Peyer's patch (tissue), 4 donors: Measurements from ENCODE around the gene SLC16A7.

Experiments used
- POLR2A ChIP-seq, 2 donors: fragments of 450-650 bp; IDR thresholded peaks; one replicate each; pipeline ENCODE4 v1.5.1; 2017; ENCODE audit warnings: antibody characterized with exemption in 2 of 2, mild to moderate bottlenecking in 2 of 2, moderate library complexity in 2 of 2
- TF ChIP-seq, protein P1 (sequence below), 6 experiments: fragments of 450-650 bp in 4 of 6; fragments of 200-600 bp in 2 of 6; sonication (generic) in 1 of 6; IDR thresholded peaks; one replicate each; pipeline ENCODE4 v1.5.1; 2017 to 2019; ENCODE audit warnings: antibody characterized with exemption in 6 of 6, mild to moderate bottlenecking in 3 of 6, moderate library complexity in 1 of 6

DNA sequence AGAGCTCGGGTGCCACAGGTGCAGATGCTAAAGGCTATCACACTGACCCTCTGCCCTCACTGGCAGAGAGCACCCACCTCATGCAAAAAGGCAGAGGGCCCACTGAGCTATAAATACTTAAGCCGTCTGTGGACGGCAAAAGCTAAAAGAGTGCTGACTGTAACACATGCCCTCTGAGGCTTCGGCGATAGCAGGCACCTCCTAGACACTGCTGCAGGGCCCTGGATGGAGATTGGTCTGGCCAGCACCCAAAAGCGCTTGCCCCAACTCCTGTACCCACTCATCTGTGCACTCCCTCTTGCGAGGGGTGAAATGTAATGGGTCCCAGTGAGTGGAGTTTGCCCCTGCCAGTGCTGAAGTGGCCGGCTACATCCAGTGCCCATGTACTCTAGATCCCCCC is 148.7 kb downstream of the SLC16A7 start:
- TF ChIP-seq, protein P1, sequence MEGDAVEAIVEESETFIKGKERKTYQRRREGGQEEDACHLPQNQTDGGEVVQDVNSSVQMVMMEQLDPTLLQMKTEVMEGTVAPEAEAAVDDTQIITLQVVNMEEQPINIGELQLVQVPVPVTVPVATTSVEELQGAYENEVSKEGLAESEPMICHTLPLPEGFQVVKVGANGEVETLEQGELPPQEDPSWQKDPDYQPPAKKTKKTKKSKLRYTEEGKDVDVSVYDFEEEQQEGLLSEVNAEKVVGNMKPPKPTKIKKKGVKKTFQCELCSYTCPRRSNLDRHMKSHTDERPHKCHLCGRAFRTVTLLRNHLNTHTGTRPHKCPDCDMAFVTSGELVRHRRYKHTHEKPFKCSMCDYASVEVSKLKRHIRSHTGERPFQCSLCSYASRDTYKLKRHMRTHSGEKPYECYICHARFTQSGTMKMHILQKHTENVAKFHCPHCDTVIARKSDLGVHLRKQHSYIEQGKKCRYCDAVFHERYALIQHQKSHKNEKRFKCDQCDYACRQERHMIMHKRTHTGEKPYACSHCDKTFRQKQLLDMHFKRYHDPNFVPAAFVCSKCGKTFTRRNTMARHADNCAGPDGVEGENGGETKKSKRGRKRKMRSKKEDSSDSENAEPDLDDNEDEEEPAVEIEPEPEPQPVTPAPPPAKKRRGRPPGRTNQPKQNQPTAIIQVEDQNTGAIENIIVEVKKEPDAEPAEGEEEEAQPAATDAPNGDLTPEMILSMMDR (IDR thresholded peaks at IDR 0.05): no peak
- TF ChIP-seq POLR2A (IDR thresholded peaks at IDR 0.05): no peak
